ENCODE measurements around the gene MRPS35.
"Not testable (repeated sequence)": the region's sequence is repeated elsewhere in the genome, so short reads cannot be mapped to it uniquely, and the experiment has no call there.

MRPS35 gene

GRCh38 chr12:27732281-27732680 lies 21.6 kb downstream of the MRPS35 start:
- peaks cover 46% of the 10 kb centered on the region for H3K36me3 Mint-ChIP-seq (ENCODE audit: low read depth)
- no peaks in the 10 kb centered on the region for H3K9me3 Mint-ChIP-seq
- H3K27ac Mint-ChIP-seq, result no peak overlapping the region
- intact Hi-C loops (cut with micrococcal nuclease), result loop anchor here (2.0 to 5.0 kb wide), 2 partner anchors 209 to 1140 kb away; no protein-coding TSS in a partner anchor
- no peaks in the 10 kb centered on the region for H3K4me1 Mint-ChIP-seq (ENCODE audit: low read depth)
- H3K27me3 Mint-ChIP-seq, result no peaks in the 10 kb centered on the region
- no peak overlapping the region for H3K4me3 Mint-ChIP-seq

DNA sequence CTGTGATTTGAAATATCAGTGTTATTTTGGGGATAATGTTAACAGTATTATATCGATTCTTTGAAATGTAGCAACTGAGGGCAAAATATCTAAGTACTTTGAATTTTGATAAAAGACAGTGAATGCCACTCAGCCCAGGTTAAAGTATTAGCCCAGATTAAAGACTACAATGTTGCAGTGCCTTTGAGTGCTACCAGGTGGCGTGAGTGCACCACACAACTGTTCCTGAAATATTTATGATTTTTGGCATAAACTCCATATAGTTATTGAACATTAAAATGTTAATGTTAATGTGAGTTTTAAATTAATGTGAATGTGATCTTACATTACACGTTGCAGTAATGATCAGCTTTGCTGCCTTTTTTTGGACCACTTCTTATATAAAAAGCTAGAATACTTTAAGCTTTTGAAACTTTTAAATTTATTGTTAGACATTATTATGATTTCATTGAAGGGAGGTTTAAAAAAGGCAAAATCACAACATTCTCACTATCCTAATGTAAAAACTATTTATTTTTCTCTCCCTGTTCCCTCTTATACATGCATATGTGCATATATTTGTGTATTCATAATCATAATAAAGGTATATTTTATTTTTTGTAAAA lies 22.5 kb downstream of the MRPS35 start:
- H3K9me3 Mint-ChIP-seq, result no peaks in the 10 kb centered on the region
- H3K4me3 Mint-ChIP-seq, result no peak overlapping the region
- no peaks in the 10 kb centered on the region for H3K4me1 Mint-ChIP-seq (ENCODE audit: low read depth)
- H3K27ac Mint-ChIP-seq, result no peak overlapping the region
- H3K27me3 Mint-ChIP-seq, result no peaks in the 10 kb centered on the region
- intact Hi-C loops (cut with micrococcal nuclease), result loop anchor here (1.0 to 5.0 kb wide), 3 partner anchors 88 to 1139 kb away; no protein-coding TSS in a partner anchor
- H3K36me3 Mint-ChIP-seq (ENCODE audit: low read depth), result peaks cover 50% of the 10 kb centered on the region

DNA sequence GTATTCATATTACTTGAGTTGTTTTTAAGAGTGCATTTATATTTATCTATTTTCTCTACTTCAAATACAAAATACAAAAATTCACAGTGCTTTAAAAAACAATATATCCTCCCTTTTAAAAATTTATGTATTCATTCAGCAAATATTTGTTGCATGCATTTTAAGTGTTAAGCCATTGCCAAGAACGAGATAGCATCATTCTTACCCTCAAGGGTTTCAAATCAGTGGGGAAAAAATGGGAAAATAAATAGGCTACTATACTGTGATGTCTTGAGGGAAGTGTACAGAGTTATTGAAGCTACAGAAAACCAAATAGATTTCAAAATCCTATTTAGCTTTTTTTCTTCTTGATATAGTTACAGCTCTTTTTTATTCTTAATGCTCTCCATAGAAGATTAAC lies 23.2 kb downstream of the MRPS35 start:
- no peaks in the 10 kb centered on the region for H3K27me3 Mint-ChIP-seq
- no peaks in the 10 kb centered on the region for H3K9me3 Mint-ChIP-seq
- H3K27ac Mint-ChIP-seq, result no peak overlapping the region
- no peaks in the 10 kb centered on the region for H3K4me1 Mint-ChIP-seq (ENCODE audit: low read depth)
- H3K4me3 Mint-ChIP-seq, result no peak overlapping the region
- intact Hi-C loops (cut with micrococcal nuclease), result loop anchor here (1.0 to 5.0 kb wide), 3 partner anchors 88 to 1139 kb away; no protein-coding TSS in a partner anchor
- H3K36me3 Mint-ChIP-seq (ENCODE audit: low read depth), result peaks cover 56% of the 10 kb centered on the region

DNA sequence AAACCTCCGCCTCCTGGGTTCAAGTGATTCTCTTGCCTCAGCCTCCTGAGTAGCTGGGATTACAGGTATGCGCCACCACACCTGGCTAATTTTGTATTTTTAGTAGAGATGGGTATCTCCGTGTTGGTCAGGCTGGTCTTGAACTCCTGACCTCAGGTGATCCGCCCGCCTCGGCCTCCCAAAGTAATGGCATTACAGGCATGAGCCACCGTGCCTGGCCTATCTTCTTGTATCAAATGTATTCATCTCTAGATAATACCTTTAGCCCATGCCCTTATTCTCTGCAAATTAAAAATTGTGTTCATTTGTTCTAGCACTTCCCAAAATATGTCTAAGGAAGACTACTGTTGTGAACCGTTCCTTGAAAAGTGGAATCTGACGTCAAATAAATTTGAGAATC lies 23.7 kb downstream of the MRPS35 start:
- H3K9me3 Mint-ChIP-seq; H3K27me3 Mint-ChIP-seq; H3K4me3 Mint-ChIP-seq; H3K4me1 Mint-ChIP-seq (ENCODE audit: low read depth); H3K27ac Mint-ChIP-seq: not testable (repeated sequence)
- intact Hi-C loops (cut with micrococcal nuclease), result loop anchor here (5.0 kb wide), 1 partner anchor 1138 kb away; no protein-coding TSS in a partner anchor
- peaks cover 61% of the 10 kb centered on the region for H3K36me3 Mint-ChIP-seq (ENCODE audit: low read depth)

DNA sequence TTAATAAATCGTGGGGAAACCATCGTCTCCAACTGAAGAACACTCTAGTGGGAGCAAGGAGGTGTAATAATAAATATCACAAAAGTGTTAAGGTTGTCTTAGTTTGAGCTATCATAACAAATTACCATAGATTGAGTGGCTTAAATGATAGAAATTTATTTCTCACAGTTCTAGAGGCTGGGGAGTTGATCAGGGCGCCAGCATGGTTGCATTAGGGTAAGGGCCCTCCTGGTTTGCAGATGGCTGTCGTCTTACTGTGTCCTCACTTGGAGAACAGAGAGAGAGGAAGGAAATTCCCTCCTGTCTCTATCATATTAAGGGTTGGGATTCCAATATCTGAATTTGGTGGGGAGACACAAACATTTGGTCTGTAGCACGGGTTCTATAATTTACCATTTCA lies 33.0 kb downstream of the MRPS35 start:
- intact Hi-C loops (cut with micrococcal nuclease), result no loop called here
- H3K4me1 Mint-ChIP-seq (ENCODE audit: low read depth), result no peaks in the 10 kb centered on the region
- H3K27ac Mint-ChIP-seq, result no peak overlapping the region
- H3K9me3 Mint-ChIP-seq, result no peaks in the 10 kb centered on the region
- peaks cover 75% of the 10 kb centered on the region for H3K36me3 Mint-ChIP-seq (ENCODE audit: low read depth)
- no peak overlapping the region for H3K4me3 Mint-ChIP-seq
- H3K27me3 Mint-ChIP-seq, result no peaks in the 10 kb centered on the region

- peaks cover 58% of the 10 kb centered on the region for H3K36me3 Mint-ChIP-seq (ENCODE audit: low read depth)
- H3K27ac Mint-ChIP-seq; H3K4me3 Mint-ChIP-seq; H3K27me3 Mint-ChIP-seq; intact Hi-C loops (cut with micrococcal nuclease); H3K4me1 Mint-ChIP-seq (ENCODE audit: low read depth); H3K9me3 Mint-ChIP-seq: not testable (repeated sequence)
These were observed 35.1 kb downstream of the MRPS35 start for GRCh38 chr12:27745734-27746133.

- no peaks in the 10 kb centered on the region for H3K4me1 Mint-ChIP-seq (ENCODE audit: low read depth)
- no peak overlapping the region for H3K4me3 Mint-ChIP-seq
- no peaks in the 10 kb centered on the region for H3K9me3 Mint-ChIP-seq
- H3K36me3 Mint-ChIP-seq (ENCODE audit: low read depth), result peaks cover 63% of the 10 kb centered on the region
- no peaks in the 10 kb centered on the region for H3K27me3 Mint-ChIP-seq
- intact Hi-C loops (cut with micrococcal nuclease), result no loop called here
- H3K27ac Mint-ChIP-seq, result no peak overlapping the region
These were observed 36.6 kb downstream of the MRPS35 start for GRCh38 chr12:27747111-27747820.

GRCh38 chr12:27751386-27752047 lies 40.9 kb downstream of the MRPS35 start:
- intact Hi-C loops (cut with micrococcal nuclease), result no loop called here
- Mint-ChIP-seq H3K9me3 (no peaks in the 10 kb centered on the region), H3K27ac (no peak overlapping the region), H3K4me3 (no peak overlapping the region), H3K36me3 (ENCODE audit: low read depth) (peaks cover 57% of the 10 kb centered on the region), H3K4me1 (ENCODE audit: low read depth) (no peaks in the 10 kb centered on the region), H3K27me3 (no peaks in the 10 kb centered on the region)

DNA sequence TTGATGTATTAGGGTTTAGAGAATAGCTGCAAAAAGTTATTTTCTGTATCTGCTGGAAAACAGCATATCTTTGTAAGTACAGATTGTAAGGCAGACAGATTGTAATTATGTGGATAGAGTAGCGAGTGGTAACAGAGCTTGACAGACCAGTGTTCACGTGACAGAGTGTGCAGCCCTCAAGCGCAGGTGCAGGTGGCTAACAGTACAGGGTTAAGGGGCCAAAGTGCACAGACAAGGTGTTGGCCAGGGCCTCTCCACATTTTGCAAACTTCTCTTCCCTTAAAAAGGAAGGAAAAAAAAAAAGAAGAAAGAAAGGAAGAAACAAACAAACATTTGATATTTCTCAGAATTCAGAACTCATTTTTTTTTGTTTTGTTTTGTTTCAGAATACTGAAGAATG lies 44.2 kb downstream of the MRPS35 start:
- H3K27ac Mint-ChIP-seq, result no peak overlapping the region
- H3K4me1 Mint-ChIP-seq (ENCODE audit: low read depth), result no peaks in the 10 kb centered on the region
- peaks cover 46% of the 10 kb centered on the region for H3K36me3 Mint-ChIP-seq (ENCODE audit: low read depth)
- H3K4me3 Mint-ChIP-seq, result no peak overlapping the region
- intact Hi-C loops (cut with micrococcal nuclease), result no loop called here
- H3K9me3 Mint-ChIP-seq, result no peaks in the 10 kb centered on the region
- H3K27me3 Mint-ChIP-seq, result no peaks in the 10 kb centered on the region

DNA sequence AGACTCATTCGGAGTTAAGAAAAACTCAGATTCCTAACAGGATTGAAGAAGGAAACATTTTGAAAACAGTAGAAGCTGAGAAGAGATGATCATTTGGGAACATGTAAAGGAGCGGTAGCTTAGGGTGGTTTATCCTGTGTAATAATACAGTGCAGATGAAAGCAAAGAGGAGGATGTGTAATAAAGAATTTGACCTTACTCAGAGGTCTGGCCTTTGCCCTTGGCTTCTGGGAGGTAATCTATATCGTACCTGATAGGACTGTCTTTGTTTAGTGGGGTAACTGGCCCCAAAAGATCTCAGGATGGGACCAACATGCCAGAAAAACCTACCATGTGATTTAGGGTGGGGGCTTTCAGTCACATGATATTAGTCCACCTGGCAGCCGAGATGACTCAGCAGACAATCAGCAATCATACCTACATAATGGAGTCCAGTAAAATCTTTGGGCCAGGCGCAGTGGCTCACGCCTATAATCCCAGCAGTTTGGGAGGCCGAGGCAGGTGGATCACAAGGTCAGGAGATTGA lies 46.1 kb downstream of the MRPS35 start:
- H3K4me1 Mint-ChIP-seq (ENCODE audit: low read depth), result no peaks in the 10 kb centered on the region
- H3K27me3 Mint-ChIP-seq, result no peaks in the 10 kb centered on the region
- peaks cover 40% of the 10 kb centered on the region for H3K36me3 Mint-ChIP-seq (ENCODE audit: low read depth)
- no peaks in the 10 kb centered on the region for H3K9me3 Mint-ChIP-seq
- H3K4me3 Mint-ChIP-seq, result no peak overlapping the region
- H3K27ac Mint-ChIP-seq, result no peak overlapping the region
- intact Hi-C loops (cut with micrococcal nuclease), result no loop called here

DNA sequence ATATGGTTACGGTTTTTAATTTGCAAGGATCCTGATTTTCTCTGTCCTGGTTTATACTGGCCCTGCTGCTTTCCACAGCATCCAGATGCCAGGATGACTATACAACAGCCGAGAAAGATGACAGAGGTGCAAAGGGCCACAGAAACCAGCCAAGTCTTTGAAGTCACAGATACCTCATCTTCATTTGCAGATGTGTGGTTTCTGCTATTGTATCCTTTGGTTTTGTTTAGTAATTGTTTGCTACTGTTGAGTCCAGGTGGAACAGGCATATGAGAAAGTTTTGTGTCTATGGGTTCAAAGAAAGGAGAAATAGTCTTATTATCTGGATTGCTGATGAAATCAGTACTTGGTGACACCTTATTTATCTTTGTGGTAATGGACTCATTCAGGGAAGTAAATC lies 52.1 kb downstream of the MRPS35 start:
- Mint-ChIP-seq H3K36me3 (ENCODE audit: low read depth) (no peaks in the 10 kb centered on the region), H3K9me3 (no peaks in the 10 kb centered on the region), H3K27me3 (no peaks in the 10 kb centered on the region), H3K4me1 (ENCODE audit: low read depth) (no peaks in the 10 kb centered on the region), H3K27ac (no peak overlapping the region), H3K4me3 (no peak overlapping the region)
- intact Hi-C loops (cut with micrococcal nuclease), result no loop called here

- intact Hi-C loops (cut with micrococcal nuclease), result no loop called here
- Mint-ChIP-seq H3K4me3 (no peak overlapping the region), H3K27me3 (no peaks in the 10 kb centered on the region)
These were observed 56.0 kb downstream of the MRPS35 start for GRCh38 chr12:27766587-27766986.

GRCh38 chr12:27769142-27769673 lies 58.6 kb downstream of the MRPS35 start:
- no peaks in the 10 kb centered on the region for H3K27me3 Mint-ChIP-seq
- H3K4me1 Mint-ChIP-seq (ENCODE audit: low read depth), result peaks cover 4% of the 10 kb centered on the region
- no peak overlapping the region for H3K27ac Mint-ChIP-seq
- intact Hi-C loops (cut with micrococcal nuclease), result no loop called here
- H3K4me3 Mint-ChIP-seq, result no peak overlapping the region
- H3K36me3 Mint-ChIP-seq (ENCODE audit: low read depth), result no peaks in the 10 kb centered on the region
- H3K9me3 Mint-ChIP-seq, result no peaks in the 10 kb centered on the region

More at GRCh38 chr12:27766587-27766986, 56.0 kb downstream of the MRPS35 start:
- no peaks in the 10 kb centered on the region for H3K4me1 Mint-ChIP-seq (ENCODE audit: low read depth)
- H3K36me3 Mint-ChIP-seq (ENCODE audit: low read depth), result no peaks in the 10 kb centered on the region
- no peaks in the 10 kb centered on the region for H3K9me3 Mint-ChIP-seq
- H3K27ac Mint-ChIP-seq, result no peak overlapping the region

Measured in dendritic cell treated with granulocyte-macrophage colony-stimulating factor and Interleukin-4, amounts not matched to agents 40 ng/mL and 50 ng/mL, for 4 days (primary cell).